ENCODE results near the gene RPL13.

DNA sequence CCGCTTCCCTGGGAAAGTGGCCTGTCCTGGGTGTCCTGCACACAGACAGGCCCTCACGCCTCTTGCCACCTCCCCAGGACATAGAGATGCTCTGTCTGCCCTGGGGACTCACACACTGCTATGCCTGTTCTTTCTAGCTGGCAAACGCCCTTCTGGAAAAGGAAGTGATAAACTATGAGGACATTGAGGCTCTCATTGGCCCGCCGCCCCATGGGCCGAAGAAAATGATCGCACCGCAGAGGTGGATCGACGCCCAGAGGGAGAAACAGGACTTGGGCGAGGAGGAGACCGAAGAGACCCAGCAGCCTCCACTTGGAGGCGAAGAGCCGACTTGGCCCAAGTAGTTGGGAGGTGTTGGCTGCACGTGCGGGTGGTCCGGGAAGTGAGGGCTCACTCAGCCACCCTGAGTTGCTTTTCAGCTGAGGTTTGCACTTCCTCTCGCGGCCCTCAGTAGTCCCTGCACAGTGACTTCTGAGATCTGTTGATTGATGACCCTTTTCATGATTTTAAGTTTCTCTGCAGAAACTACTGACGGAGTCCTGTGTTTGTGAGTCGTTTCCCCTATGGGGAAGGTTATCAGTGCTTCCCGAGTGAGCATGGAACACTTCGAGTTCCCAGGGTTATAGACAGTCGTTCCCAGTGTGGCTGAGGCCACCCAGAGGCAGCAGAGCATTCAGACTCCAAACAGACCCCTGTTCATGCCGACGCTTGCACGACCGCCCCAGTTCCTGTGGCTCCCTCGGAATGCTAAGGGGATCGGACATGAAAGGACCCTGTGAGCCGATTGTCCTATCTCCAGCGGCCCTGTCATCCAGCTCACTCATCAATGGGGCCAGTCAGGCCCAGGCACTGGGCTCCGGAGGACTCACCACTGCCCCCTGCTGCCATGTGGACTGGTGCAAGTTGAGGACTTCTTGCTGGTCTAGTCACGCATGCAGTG, 3.5 kb upstream of the RPL13 start:
- TF ChIP-seq, protein P1, sequence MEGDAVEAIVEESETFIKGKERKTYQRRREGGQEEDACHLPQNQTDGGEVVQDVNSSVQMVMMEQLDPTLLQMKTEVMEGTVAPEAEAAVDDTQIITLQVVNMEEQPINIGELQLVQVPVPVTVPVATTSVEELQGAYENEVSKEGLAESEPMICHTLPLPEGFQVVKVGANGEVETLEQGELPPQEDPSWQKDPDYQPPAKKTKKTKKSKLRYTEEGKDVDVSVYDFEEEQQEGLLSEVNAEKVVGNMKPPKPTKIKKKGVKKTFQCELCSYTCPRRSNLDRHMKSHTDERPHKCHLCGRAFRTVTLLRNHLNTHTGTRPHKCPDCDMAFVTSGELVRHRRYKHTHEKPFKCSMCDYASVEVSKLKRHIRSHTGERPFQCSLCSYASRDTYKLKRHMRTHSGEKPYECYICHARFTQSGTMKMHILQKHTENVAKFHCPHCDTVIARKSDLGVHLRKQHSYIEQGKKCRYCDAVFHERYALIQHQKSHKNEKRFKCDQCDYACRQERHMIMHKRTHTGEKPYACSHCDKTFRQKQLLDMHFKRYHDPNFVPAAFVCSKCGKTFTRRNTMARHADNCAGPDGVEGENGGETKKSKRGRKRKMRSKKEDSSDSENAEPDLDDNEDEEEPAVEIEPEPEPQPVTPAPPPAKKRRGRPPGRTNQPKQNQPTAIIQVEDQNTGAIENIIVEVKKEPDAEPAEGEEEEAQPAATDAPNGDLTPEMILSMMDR (IDR thresholded peaks at IDR 0.05; ENCODE audit: low read length), result peak; percentile 63
- TF ChIP-seq EZH2phosphoT487 (IDR thresholded peaks at IDR 0.05; ENCODE audit: low read length), result no peak

Measured in MM.1S (cell line).